ENCODE measurements around the gene ZNF366.

ZNF366 gene

GRCh38 chr5:72464071-72464470 is 43.1 kb downstream of the ZNF366 start:
- DNase-seq, result no peak
- Histone ChIP-seq H3K4me3 (ENCODE audit: low read depth, low read length) (no peak overlapping the region), H3K27ac (no peak overlapping the region), H3K36me3 (replicated peaks) (no peaks in the 10 kb centered on the region), H3K27me3 (replicated peaks) (no peaks in the 10 kb centered on the region)
- in situ Hi-C loops (cut with HindIII; ENCODE audit: low pct_ligation_motif_present, low sequenced_read_pairs), result no loop called here
- no peak for TF ChIP-seq CTCF (IDR thresholded peaks at IDR 0.05; ENCODE audit: low read depth, low read length, missing control alignments)

GRCh38 chr5:72463449-72464052 is 43.7 kb downstream of the ZNF366 start:
- no peaks in the 10 kb centered on the region for H3K36me3 ChIP-seq (replicated peaks)
- H3K27me3 ChIP-seq (replicated peaks), result no peaks in the 10 kb centered on the region
- no peak for DNase-seq
- in situ Hi-C loops (cut with HindIII; ENCODE audit: low pct_ligation_motif_present, low sequenced_read_pairs), result no loop called here
- no peak overlapping the region for H3K4me3 ChIP-seq (ENCODE audit: low read depth, low read length)
- TF ChIP-seq CTCF (IDR thresholded peaks at IDR 0.05; ENCODE audit: low read depth, low read length, missing control alignments), result peak; percentile 21
- no peak overlapping the region for H3K27ac ChIP-seq

GRCh38 chr5:72460413-72460812 is 46.8 kb downstream of the ZNF366 start:
- TF ChIP-seq CTCF (IDR thresholded peaks at IDR 0.05; ENCODE audit: low read depth, low read length, missing control alignments), result no peak
- Histone ChIP-seq H3K4me3 (ENCODE audit: low read depth, low read length) (no peak overlapping the region), H3K36me3 (replicated peaks) (no peaks in the 10 kb centered on the region), H3K27ac (no peak overlapping the region), H3K27me3 (replicated peaks) (no peaks in the 10 kb centered on the region)
- no peak for DNase-seq
- in situ Hi-C loops (cut with HindIII; ENCODE audit: low pct_ligation_motif_present, low sequenced_read_pairs), result no loop called here

GRCh38 chr5:72459913-72460312 is 47.3 kb downstream of the ZNF366 start:
- Histone ChIP-seq H3K27me3 (replicated peaks) (no peaks in the 10 kb centered on the region), H3K4me3 (ENCODE audit: low read depth, low read length) (no peak overlapping the region), H3K27ac (no peak overlapping the region), H3K36me3 (replicated peaks) (no peaks in the 10 kb centered on the region)
- no peak for DNase-seq
- no peak for TF ChIP-seq CTCF (IDR thresholded peaks at IDR 0.05; ENCODE audit: low read depth, low read length, missing control alignments)
- in situ Hi-C loops (cut with HindIII; ENCODE audit: low pct_ligation_motif_present, low sequenced_read_pairs), result no loop called here

GRCh38 chr5:72459089-72459661 is 48.0 kb downstream of the ZNF366 start:
- Histone ChIP-seq H3K27ac (no peak overlapping the region), H3K27me3 (replicated peaks) (no peaks in the 10 kb centered on the region), H3K4me3 (ENCODE audit: low read depth, low read length) (no peak overlapping the region), H3K36me3 (replicated peaks) (no peaks in the 10 kb centered on the region)
- no peak for DNase-seq
- in situ Hi-C loops (cut with HindIII; ENCODE audit: low pct_ligation_motif_present, low sequenced_read_pairs), result no loop called here
- TF ChIP-seq CTCF (IDR thresholded peaks at IDR 0.05; ENCODE audit: low read depth, low read length, missing control alignments), result no peak

GRCh38 chr5:72458407-72458806 is 48.8 kb downstream of the ZNF366 start:
- Histone ChIP-seq H3K36me3 (replicated peaks) (no peaks in the 10 kb centered on the region), H3K27ac (no peak overlapping the region), H3K27me3 (replicated peaks) (no peaks in the 10 kb centered on the region), H3K4me3 (ENCODE audit: low read depth, low read length) (no peak overlapping the region)
- TF ChIP-seq CTCF (IDR thresholded peaks at IDR 0.05; ENCODE audit: low read depth, low read length, missing control alignments), result no peak
- DNase-seq, result no peak
- in situ Hi-C loops (cut with HindIII; ENCODE audit: low pct_ligation_motif_present, low sequenced_read_pairs), result no loop called here
